H1 (cell line): Measurements from ENCODE around the gene NEDD4.
A peak's percentile ranks its signal among the peaks of the same experiment; 100 is the strongest.

Source experiments
- ATF2 ChIP-seq: IDR thresholded peaks from 2 replicates; pipeline ENCODE4 v1.6.1; 2012; ENCODE audit warnings: low read length, inconsistent platforms
- CBX8 ChIP-seq: fragments of 300-800, 300-1000 bp; sonication (generic); IDR thresholded peaks from 2 replicates; pipeline ENCODE4 v1.7.1; 2016; ENCODE audit warnings: low read depth, low read length, borderline replicate concordance
- CTCF ChIP-seq, 3 experiments: IDR thresholded peaks; 1 replicate in 2 of 3; 2 replicates in 1 of 3; pipeline versions ENCODE4 v1.5.1 to v1.6.1; 2011; ENCODE audit warnings: low read length in 3 of 3, mild to moderate bottlenecking in 3 of 3, inconsistent platforms in 2 of 3, low read depth in 1 of 3, moderate library complexity in 1 of 3; ENCODE audit not compliant: insufficient read depth in 1 of 3; ENCODE audit errors: control extremely low read depth in 1 of 3
- GABPA ChIP-seq: IDR thresholded peaks from 2 replicates; pipeline ENCODE4 v1.6.1; 2011; ENCODE audit warnings: mild to moderate bottlenecking, low read length, moderate library complexity, borderline replicate concordance; ENCODE audit not compliant: insufficient read depth
- MAX ChIP-seq: IDR thresholded peaks from 2 replicates; pipeline ENCODE4 v1.6.1; 2012; ENCODE audit warnings: inconsistent platforms
- POLR2A ChIP-seq, 2 experiments: IDR thresholded peaks; 1 replicate in 1 of 2; 2 replicates in 1 of 2; pipeline ENCODE4 v1.6.1; 2011; ENCODE audit warnings: low read depth in 2 of 2, low read length in 2 of 2, mild to moderate bottlenecking in 2 of 2; ENCODE audit errors: control extremely low read depth in 1 of 2
- SP4 ChIP-seq: IDR thresholded peaks from 2 replicates; pipeline ENCODE4 v1.6.1; 2012; ENCODE audit warnings: low read length, inconsistent platforms
- TAF1 ChIP-seq: IDR thresholded peaks from 2 replicates; pipeline ENCODE4 v1.6.1; 2011; ENCODE audit warnings: mild to moderate bottlenecking, low read depth, low read length
- TBP ChIP-seq: IDR thresholded peaks from 2 replicates; pipeline ENCODE4 v1.6.1; 2011; ENCODE audit warnings: low read depth, low read length, improper control_type of control experiment
- YY1 ChIP-seq: IDR thresholded peaks from 2 replicates; pipeline ENCODE4 v1.6.1; 2011; ENCODE audit warnings: low read depth, mild to moderate bottlenecking, low read length

GRCh38 chr15:55993111-55993803 is at the start of gene NEDD4:
- TF ChIP-seq CTCF (IDR thresholded peaks at IDR 0.05; ENCODE audit: control extremely low read depth in 1 of 3, insufficient read depth in 1 of 3, low read depth in 1 of 3, low read length in 3 of 3) = peak in 2 of 3 experiments; percentile 4 to 25; a peak in 1 of 4 replicates
- TF ChIP-seq POLR2A (IDR thresholded peaks at IDR 0.05; ENCODE audit: control extremely low read depth in 1 of 2, low read depth in 2 of 2, low read length in 2 of 2) = no peak
- 0 out of 2 replicates have a peak, but pooled peaks have one; percentile 17 for TF ChIP-seq MAX
- no peak for TF ChIP-seq GABPA
- TF ChIP-seq CBX8 = no peak
- no peak for TF ChIP-seq TAF1
- TF ChIP-seq ATF2 = no peak
- TF ChIP-seq SP4 = no peak
- TF ChIP-seq TBP = peak; percentile 21; the same call in 1 of the 2 replicates
- no peak for TF ChIP-seq YY1
